Ovary (tissue), 3 donors: ENCODE data around the gene AQP12A.

Source experiments
- POLR2A ChIP-seq: fragments of 450-650 bp; IDR thresholded peaks from one replicate; pipeline ENCODE4 v1.6.1; 2017; ENCODE audit warnings: antibody characterized with exemption, mild to moderate bottlenecking, moderate library complexity
- TF ChIP-seq, protein P1 (sequence below), 3 donors: fragments of 450-650 bp in 2 of 3; fragments of 200-600 bp in 1 of 3; IDR thresholded peaks; one replicate each; pipeline versions ENCODE4 v1.5.1 to v1.8.0; 2016 to 2022; ENCODE audit warnings: antibody characterized with exemption in 3 of 3, mild to moderate bottlenecking in 1 of 3
- donor health status: DM: no; HTN: no; CAD: no.

DNA sequence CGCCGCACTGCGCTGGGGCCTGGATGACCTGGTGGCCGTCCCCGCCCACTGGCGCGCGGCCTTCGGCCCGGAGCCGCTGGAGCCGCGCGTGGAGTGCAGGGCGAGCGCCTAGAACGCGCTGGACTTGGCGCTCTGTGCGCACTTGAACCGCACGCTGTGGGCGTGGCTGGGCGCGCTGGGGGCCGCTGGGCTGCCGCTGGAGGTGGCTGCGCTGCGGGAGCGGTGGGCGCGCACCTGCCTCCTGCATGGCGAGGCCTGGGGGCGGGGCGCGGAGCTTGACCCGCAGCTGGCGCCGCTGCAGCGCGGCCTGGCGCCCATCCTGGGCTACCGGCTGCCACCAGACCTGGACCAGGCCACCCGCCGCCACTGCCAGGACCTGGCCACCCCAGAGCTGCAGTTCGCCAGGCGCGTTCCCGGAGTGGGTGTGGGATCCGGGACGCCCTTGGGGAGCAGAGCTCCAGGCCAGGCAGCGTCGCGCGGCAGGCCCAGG lies 18.9 kb upstream of the AQP12A start:
- TF ChIP-seq, protein P1, sequence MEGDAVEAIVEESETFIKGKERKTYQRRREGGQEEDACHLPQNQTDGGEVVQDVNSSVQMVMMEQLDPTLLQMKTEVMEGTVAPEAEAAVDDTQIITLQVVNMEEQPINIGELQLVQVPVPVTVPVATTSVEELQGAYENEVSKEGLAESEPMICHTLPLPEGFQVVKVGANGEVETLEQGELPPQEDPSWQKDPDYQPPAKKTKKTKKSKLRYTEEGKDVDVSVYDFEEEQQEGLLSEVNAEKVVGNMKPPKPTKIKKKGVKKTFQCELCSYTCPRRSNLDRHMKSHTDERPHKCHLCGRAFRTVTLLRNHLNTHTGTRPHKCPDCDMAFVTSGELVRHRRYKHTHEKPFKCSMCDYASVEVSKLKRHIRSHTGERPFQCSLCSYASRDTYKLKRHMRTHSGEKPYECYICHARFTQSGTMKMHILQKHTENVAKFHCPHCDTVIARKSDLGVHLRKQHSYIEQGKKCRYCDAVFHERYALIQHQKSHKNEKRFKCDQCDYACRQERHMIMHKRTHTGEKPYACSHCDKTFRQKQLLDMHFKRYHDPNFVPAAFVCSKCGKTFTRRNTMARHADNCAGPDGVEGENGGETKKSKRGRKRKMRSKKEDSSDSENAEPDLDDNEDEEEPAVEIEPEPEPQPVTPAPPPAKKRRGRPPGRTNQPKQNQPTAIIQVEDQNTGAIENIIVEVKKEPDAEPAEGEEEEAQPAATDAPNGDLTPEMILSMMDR (IDR thresholded peaks at IDR 0.05) = no peak
- TF ChIP-seq POLR2A = no peak
